ENCODE measurements around the gene RTKN2.
"Not testable (repeated sequence)": the region's sequence is repeated elsewhere in the genome, so short reads cannot be mapped to it uniquely, and the experiment has no call there.

The RTKN2 gene

GRCh38 chr10:62280392-62280791 lies 11.7 kb upstream of the RTKN2 start:
- H3K23ac ChIP-seq (ENCODE audit: low read length in 2 of 2); H3K4me2 ChIP-seq (ENCODE audit: low read length, poor library complexity, severe bottlenecking); H3K79me1 ChIP-seq (replicated peaks; ENCODE audit: low read length, poor library complexity, severe bottlenecking); H4K91ac ChIP-seq (ENCODE audit: low read length); H3K36me3 ChIP-seq (ENCODE audit: control insufficient read depth in 1 of 2, insufficient read depth in 2 of 2, low read depth in 1 of 2, low read length in 2 of 2); H3K27ac ChIP-seq (ENCODE audit: low read length, poor library complexity, severe bottlenecking); H3K9me3 ChIP-seq (ENCODE audit: control insufficient read depth, low read length); H2BK12ac ChIP-seq (ENCODE audit: low read length in 2 of 2); H3K27me3 ChIP-seq (ENCODE audit: control insufficient read depth in 1 of 2, insufficient read depth in 1 of 2, low read length in 2 of 2); H3K4me3 ChIP-seq (ENCODE audit: insufficient read depth in 1 of 2, low read depth in 1 of 2, low read length in 2 of 2); H3K4me1 ChIP-seq (ENCODE audit: control insufficient read depth, insufficient read depth, low read depth, low read length); H3K14ac ChIP-seq (ENCODE audit: low read length in 2 of 2); H4K8ac ChIP-seq (ENCODE audit: low read length); H3K18ac ChIP-seq (ENCODE audit: low read depth in 1 of 2, low read length in 2 of 2); H3K4ac ChIP-seq (ENCODE audit: low read depth in 1 of 2, low read length in 2 of 2); H3K9ac ChIP-seq (ENCODE audit: low read length); H2AK5ac ChIP-seq (ENCODE audit: low read length, severe bottlenecking); H2AFZ ChIP-seq (ENCODE audit: low read depth, low read length); H2BK120ac ChIP-seq (ENCODE audit: low read depth, low read length); DNase-seq; H2BK15ac ChIP-seq (ENCODE audit: low read depth, poor library complexity, severe bottlenecking); H2BK5ac ChIP-seq (ENCODE audit: low read depth, low read length, poor library complexity, severe bottlenecking): not testable (repeated sequence)
- 99% methylated on average over 12 of the region's 28 CpGs for WGBS

GRCh38 chr10:62278441-62278910 lies 9.8 kb upstream of the RTKN2 start:
- H2BK15ac ChIP-seq (ENCODE audit: low read depth, poor library complexity, severe bottlenecking) = no peak overlapping the region
- H3K9me3 ChIP-seq (ENCODE audit: control insufficient read depth, low read length) = no peaks in the 10 kb centered on the region
- no peak overlapping the region for H3K23ac ChIP-seq (ENCODE audit: low read length in 2 of 2)
- DNase-seq = no peak
- H4K8ac ChIP-seq (ENCODE audit: low read length) = no peak overlapping the region
- no peak overlapping the region for H2AK5ac ChIP-seq (ENCODE audit: low read length, severe bottlenecking)
- no peak overlapping the region for H3K4me3 ChIP-seq (ENCODE audit: insufficient read depth in 1 of 2, low read depth in 1 of 2, low read length in 2 of 2)
- no peak overlapping the region for H3K18ac ChIP-seq (ENCODE audit: low read depth in 1 of 2, low read length in 2 of 2)
- no peak overlapping the region for H2BK120ac ChIP-seq (ENCODE audit: low read depth, low read length)
- no peak overlapping the region for H3K14ac ChIP-seq (ENCODE audit: low read length in 2 of 2)
- no peak overlapping the region for H3K4ac ChIP-seq (ENCODE audit: low read depth in 1 of 2, low read length in 2 of 2)
- WGBS = no CpG with 5 or more reads among the region's 2 CpGs
- H4K91ac ChIP-seq (ENCODE audit: low read length) = no peak overlapping the region
- no peaks in the 10 kb centered on the region for H3K4me1 ChIP-seq (ENCODE audit: control insufficient read depth, insufficient read depth, low read depth, low read length)
- no peak overlapping the region for H3K27ac ChIP-seq (ENCODE audit: low read length, poor library complexity, severe bottlenecking)
- no peaks in the 10 kb centered on the region for H3K36me3 ChIP-seq (ENCODE audit: control insufficient read depth in 1 of 2, insufficient read depth in 2 of 2, low read depth in 1 of 2, low read length in 2 of 2)
- H2AFZ ChIP-seq (ENCODE audit: low read depth, low read length) = no peak overlapping the region
- no peak overlapping the region for H2BK5ac ChIP-seq (ENCODE audit: low read depth, low read length, poor library complexity, severe bottlenecking)
- no peaks in the 10 kb centered on the region for H3K79me1 ChIP-seq (replicated peaks; ENCODE audit: low read length, poor library complexity, severe bottlenecking)
- no peak overlapping the region for H3K9ac ChIP-seq (ENCODE audit: low read length)
- no peak overlapping the region for H3K4me2 ChIP-seq (ENCODE audit: low read length, poor library complexity, severe bottlenecking)
- H2BK12ac ChIP-seq (ENCODE audit: low read length in 2 of 2) = no peak overlapping the region
- no peaks in the 10 kb centered on the region for H3K27me3 ChIP-seq (ENCODE audit: control insufficient read depth in 1 of 2, insufficient read depth in 1 of 2, low read length in 2 of 2)

- H3K18ac ChIP-seq (ENCODE audit: low read depth in 1 of 2, low read length in 2 of 2) = no peak overlapping the region
- no peak overlapping the region for H4K91ac ChIP-seq (ENCODE audit: low read length)
- no peaks in the 10 kb centered on the region for H3K27me3 ChIP-seq (ENCODE audit: control insufficient read depth in 1 of 2, insufficient read depth in 1 of 2, low read length in 2 of 2)
- H3K4me2 ChIP-seq (ENCODE audit: low read length, poor library complexity, severe bottlenecking) = no peak overlapping the region
- DNase-seq = no peak
- no peak overlapping the region for H3K9ac ChIP-seq (ENCODE audit: low read length)
- no peak overlapping the region for H2AFZ ChIP-seq (ENCODE audit: low read depth, low read length)
- no peaks in the 10 kb centered on the region for H3K79me1 ChIP-seq (replicated peaks; ENCODE audit: low read length, poor library complexity, severe bottlenecking)
- no peak overlapping the region for H3K4me3 ChIP-seq (ENCODE audit: insufficient read depth in 1 of 2, low read depth in 1 of 2, low read length in 2 of 2)
- H3K36me3 ChIP-seq (ENCODE audit: control insufficient read depth in 1 of 2, insufficient read depth in 2 of 2, low read depth in 1 of 2, low read length in 2 of 2) = no peaks in the 10 kb centered on the region
- H2BK120ac ChIP-seq (ENCODE audit: low read depth, low read length) = no peak overlapping the region
- H3K27ac ChIP-seq (ENCODE audit: low read length, poor library complexity, severe bottlenecking) = no peak overlapping the region
- no peak overlapping the region for H3K14ac ChIP-seq (ENCODE audit: low read length in 2 of 2)
- H2BK12ac ChIP-seq (ENCODE audit: low read length in 2 of 2) = no peak overlapping the region
- H3K23ac ChIP-seq (ENCODE audit: low read length in 2 of 2) = no peak overlapping the region
- WGBS = 86% methylated on average over 1 of the region's 1 CpG
- H3K4ac ChIP-seq (ENCODE audit: low read depth in 1 of 2, low read length in 2 of 2) = no peak overlapping the region
- no peaks in the 10 kb centered on the region for H3K4me1 ChIP-seq (ENCODE audit: control insufficient read depth, insufficient read depth, low read depth, low read length)
- no peak overlapping the region for H2AK5ac ChIP-seq (ENCODE audit: low read length, severe bottlenecking)
- no peak overlapping the region for H2BK5ac ChIP-seq (ENCODE audit: low read depth, low read length, poor library complexity, severe bottlenecking)
- no peak overlapping the region for H2BK15ac ChIP-seq (ENCODE audit: low read depth, poor library complexity, severe bottlenecking)
- no peak overlapping the region for H4K8ac ChIP-seq (ENCODE audit: low read length)
- H3K9me3 ChIP-seq (ENCODE audit: control insufficient read depth, low read length) = no peaks in the 10 kb centered on the region
Observed at GRCh38 chr10:62277971-62278370, 9.3 kb upstream of the RTKN2 start.

DNA sequence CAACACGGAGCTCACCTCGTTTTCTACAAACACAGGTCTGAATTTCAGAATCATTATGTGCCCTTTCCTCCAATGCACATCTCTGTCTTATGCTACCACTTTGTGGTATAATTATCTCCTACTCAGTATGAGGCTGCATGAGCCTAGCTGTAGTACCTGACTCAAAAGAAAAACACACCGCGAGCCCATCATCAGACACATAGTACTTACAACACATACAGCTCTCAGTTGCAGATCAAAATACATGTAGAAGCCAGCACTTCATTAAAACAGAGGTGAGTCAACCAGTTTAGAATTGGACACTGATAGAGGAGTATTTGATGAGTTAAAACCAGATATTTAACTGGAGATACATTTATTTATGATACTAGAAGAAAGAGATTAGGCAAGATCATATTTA lies 1.4 kb upstream of the RTKN2 start:
- H2AFZ ChIP-seq (ENCODE audit: low read depth, low read length) = no peak overlapping the region
- H3K27ac ChIP-seq (ENCODE audit: low read length, poor library complexity, severe bottlenecking) = no peak overlapping the region
- no peak overlapping the region for H3K4me3 ChIP-seq (ENCODE audit: insufficient read depth in 1 of 2, low read depth in 1 of 2, low read length in 2 of 2)
- H3K4me2 ChIP-seq (ENCODE audit: low read length, poor library complexity, severe bottlenecking) = no peak overlapping the region
- H3K79me1 ChIP-seq (replicated peaks; ENCODE audit: low read length, poor library complexity, severe bottlenecking) = peaks cover 8% of the 10 kb centered on the region
- H3K4me1 ChIP-seq (ENCODE audit: control insufficient read depth, insufficient read depth, low read depth, low read length) = no peaks in the 10 kb centered on the region
- no peak overlapping the region for H2BK15ac ChIP-seq (ENCODE audit: low read depth, poor library complexity, severe bottlenecking)
- H2BK12ac ChIP-seq (ENCODE audit: low read length in 2 of 2) = no peak overlapping the region
- H3K4ac ChIP-seq (ENCODE audit: low read depth in 1 of 2, low read length in 2 of 2) = no peak overlapping the region
- no peak overlapping the region for H2BK5ac ChIP-seq (ENCODE audit: low read depth, low read length, poor library complexity, severe bottlenecking)
- no peaks in the 10 kb centered on the region for H3K27me3 ChIP-seq (ENCODE audit: control insufficient read depth in 1 of 2, insufficient read depth in 1 of 2, low read length in 2 of 2)
- no peak for DNase-seq
- H2AK5ac ChIP-seq (ENCODE audit: low read length, severe bottlenecking) = no peak overlapping the region
- 81% methylated on average over 2 of the region's 4 CpGs for WGBS
- H2BK120ac ChIP-seq (ENCODE audit: low read depth, low read length) = no peak overlapping the region
- no peak overlapping the region for H4K91ac ChIP-seq (ENCODE audit: low read length)
- no peaks in the 10 kb centered on the region for H3K9me3 ChIP-seq (ENCODE audit: control insufficient read depth, low read length)
- H3K9ac ChIP-seq (ENCODE audit: low read length) = no peak overlapping the region
- H4K8ac ChIP-seq (ENCODE audit: low read length) = no peak overlapping the region
- H3K36me3 ChIP-seq (ENCODE audit: control insufficient read depth in 1 of 2, insufficient read depth in 2 of 2, low read depth in 1 of 2, low read length in 2 of 2) = no peaks in the 10 kb centered on the region
- no peak overlapping the region for H3K14ac ChIP-seq (ENCODE audit: low read length in 2 of 2)
- no peak overlapping the region for H3K18ac ChIP-seq (ENCODE audit: low read depth in 1 of 2, low read length in 2 of 2)
- no peak overlapping the region for H3K23ac ChIP-seq (ENCODE audit: low read length in 2 of 2)
